HCT116 (cell line): Measurements from ENCODE around the gene CTBP1. TPM values are rescaled to one million over a fixed set of nuclear protein-coding genes. Genes with fewer than 3 reads are reported as not detected.

ENCODE experiments used
- ATAC-seq: fragments of 200-7000 bp; cut with Tn5 transposase; 2 replicates; pipeline ENCODE4 v1.9.1; 2020; ENCODE audit warnings: mild to moderate bottlenecking, moderate library complexity
- BruUV-seq: library from RNA; stranded (reverse); fragments of 400-500 nt; replicated peaks from 2 replicates; lab custom pipeline; 2021; lab: Mats Ljungman, UMichigan
- CTCF ChIA-PET: fragments of 300-600 bp; sonication (Branson Sonifier 250); formaldehyde crosslinking; loops from one replicate; lab custom pipeline; 2021; ENCODE audit warnings: antibody characterized with exemption; lab: Charles Lee
- POLR2A ChIA-PET: fragments of 300-600, 350-600 bp; sonication (Branson Sonifier 250); formaldehyde crosslinking; loops from one replicate; lab custom pipeline; 2021; ENCODE audit warnings: antibody characterized with exemption; lab: Charles Lee
- RAD21 ChIA-PET, 2 experiments: fragments of 300-600 bp; sonication (Branson Sonifier 250); formaldehyde crosslinking; loops; one replicate each; lab custom pipeline; 2023; ENCODE audit warnings: low total read pairs in 2 of 2; ENCODE audit not compliant: uncharacterized antibody in 2 of 2, unreplicated experiment in 2 of 2, low non-redundant PET in 1 of 2; lab: Charles Lee
- DNase-seq: peaks from one replicate; pipeline ENCODE4 v3.0.0-alpha.2; 2010; ENCODE audit warnings: low read depth, low spot score
- H2AFZ ChIP-seq: fragments of 200-600 bp; shearing (Covaris generic), sonication (generic); 2 replicates; pipeline ENCODE4 v1.6.1; 2017; ENCODE audit warnings: low read depth, mixed run types, mixed read lengths, antibody characterized with exemption, low read length; ENCODE audit not compliant: poor library complexity, severe bottlenecking
- H3K27ac ChIP-seq: 2 replicates; pipeline ENCODE4 v1.5.1; 2012; ENCODE audit warnings: low read depth, low read length
- H3K27me3 ChIP-seq: fragments of 200-600 bp; sonication (generic); 2 replicates; pipeline ENCODE4 v1.6.1; 2016; ENCODE audit warnings: mixed run types, low read length, mixed read lengths; ENCODE audit not compliant: insufficient read depth
- H3K36me3 ChIP-seq, 2 experiments: fragments of 200-500 bp in 1 of 2; fragments of 200-600 bp in 1 of 2; sonication (Bioruptor generic) in 1 of 2; sonication (generic) in 1 of 2; 2 replicates each; pipeline versions ENCODE4 v1.5.1 to v1.6.1; 2014 to 2016; ENCODE audit warnings: low read length in 2 of 2, inconsistent platforms in 1 of 2, mixed read lengths in 1 of 2, mixed run types in 1 of 2; ENCODE audit not compliant: insufficient read depth in 2 of 2, control insufficient read depth in 1 of 2
- H3K4me1 ChIP-seq, 2 experiments: fragments of 200-600 bp in 1 of 2; sonication (generic) in 1 of 2; 2 replicates each; pipeline versions ENCODE4 v1.5.1 to v1.6.1; 2012 to 2017; ENCODE audit warnings: low read length in 2 of 2, inconsistent platforms in 1 of 2, mild to moderate bottlenecking in 1 of 2, mixed read lengths in 1 of 2, mixed run types in 1 of 2, moderate library complexity in 1 of 2; ENCODE audit not compliant: insufficient read depth in 2 of 2, control insufficient read depth in 1 of 2
- H3K4me2 ChIP-seq: fragments of 200-600 bp; sonication (generic); 2 replicates; pipeline ENCODE4 v1.6.1; 2017; ENCODE audit warnings: mixed run types, low read length, mixed read lengths
- H3K4me3 ChIP-seq, 2 experiments: fragments of 200-600 bp in 1 of 2; sonication (generic) in 1 of 2; replicated peaks in 1 of 2; 2 replicates each; pipeline ENCODE4 v1.5.1; 2011 to 2016; ENCODE audit warnings: low read length in 2 of 2, control low read depth in 1 of 2, low read depth in 1 of 2, mild to moderate bottlenecking in 1 of 2, mixed read lengths in 1 of 2, mixed run types in 1 of 2
- H3K79me2 ChIP-seq: fragments of 200-600 bp; sonication (generic); 2 replicates; pipeline ENCODE4 v1.6.1; 2017; ENCODE audit warnings: mild to moderate bottlenecking, mixed run types, low read length, moderate library complexity, mixed read lengths; ENCODE audit not compliant: insufficient read depth
- H3K9ac ChIP-seq: fragments of 200-600 bp; sonication (generic); 2 replicates; pipeline ENCODE4 v1.6.1; 2016; ENCODE audit warnings: low read length, mixed read lengths
- H3K9me2 ChIP-seq: fragments of 200-600 bp; sonication (generic), shearing (Covaris generic); 2 replicates; pipeline ENCODE4 v1.6.1; 2017; ENCODE audit warnings: mixed run types, mild to moderate bottlenecking, moderate library complexity; ENCODE audit not compliant: insufficient read depth
- H3K9me3 ChIP-seq, 2 experiments: fragments of 200-500 bp in 1 of 2; fragments of 200-600 bp in 1 of 2; sonication (Bioruptor generic) in 1 of 2; sonication (generic) in 1 of 2; 2 replicates each; pipeline ENCODE4 v1.6.1; 2014 to 2017; ENCODE audit warnings: low read length in 2 of 2, mixed read lengths in 2 of 2, inconsistent platforms in 1 of 2, low read depth in 1 of 2, mild to moderate bottlenecking in 1 of 2, mixed run types in 1 of 2, moderate library complexity in 1 of 2; ENCODE audit not compliant: control insufficient read depth in 1 of 2, insufficient read depth in 1 of 2
- H4K20me1 ChIP-seq: fragments of 200-600 bp; sonication (generic), shearing (Covaris generic); 2 replicates; pipeline ENCODE4 v1.6.1; 2017; ENCODE audit warnings: mixed run types, mild to moderate bottlenecking, moderate library complexity; ENCODE audit not compliant: insufficient read depth
- ATF3 ChIP-seq: IDR thresholded peaks from 2 replicates; pipeline ENCODE4 v1.6.1; 2012
- EZH2 ChIP-seq: fragments of 200-600 bp; sonication (generic); IDR thresholded peaks from 2 replicates; pipeline ENCODE4 v1.6.1; 2017; ENCODE audit warnings: antibody characterized with exemption, mixed run types
- EZH2phosphoT487 ChIP-seq: fragments of 200-600 bp; IDR thresholded peaks from 2 replicates; pipeline ENCODE4 v1.6.1; 2018; ENCODE audit warnings: antibody characterized with exemption, borderline replicate concordance
- FOSL1 ChIP-seq: IDR thresholded peaks from 2 replicates; pipeline ENCODE4 v1.6.1; 2012; ENCODE audit warnings: low read depth
- MAX ChIP-seq: IDR thresholded peaks from 2 replicates; pipeline ENCODE4 v1.6.1; 2012
- POLR2A ChIP-seq: IDR thresholded peaks from 2 replicates; pipeline ENCODE4 v1.7.0; 2011; ENCODE audit warnings: borderline replicate concordance; ENCODE audit not compliant: insufficient read depth, insufficient read length; ENCODE audit errors: extremely low read depth
- POLR2AphosphoS5 ChIP-seq: IDR thresholded peaks from 2 replicates; pipeline ENCODE4 v1.6.1; 2011; ENCODE audit warnings: mild to moderate bottlenecking, low read depth, low read length, moderate library complexity
- SP1 ChIP-seq: IDR thresholded peaks from 2 replicates; pipeline ENCODE4 v1.6.1; 2012; ENCODE audit warnings: low read depth
- TCF7L2 ChIP-seq: IDR thresholded peaks from 2 replicates; pipeline ENCODE4 v1.7.0; 2011; ENCODE audit warnings: borderline replicate concordance, inconsistent platforms; ENCODE audit not compliant: insufficient read depth, insufficient read length; ENCODE audit errors: extremely low read depth
- YY1 ChIP-seq: IDR thresholded peaks from 2 replicates; pipeline ENCODE4 v1.6.1; 2011; ENCODE audit warnings: low read length, low read depth, moderate library complexity, mild to moderate bottlenecking; ENCODE audit not compliant: insufficient replicate concordance; ENCODE audit errors: extremely low read depth
- ZBTB33 ChIP-seq: IDR thresholded peaks from 2 replicates; pipeline ENCODE4 v1.6.1; 2011; ENCODE audit warnings: mild to moderate bottlenecking, low read length, moderate library complexity; ENCODE audit not compliant: insufficient replicate concordance; ENCODE audit errors: extremely low read depth
- intact Hi-C: fragments of 100-400 bp; cut with micrococcal nuclease; formaldehyde crosslinking; loops from 2 replicates; pipeline ENCODE4 v1.10.0; 2022
- total RNA-seq: library from RNA; stranded (reverse); gene quantifications from one replicate; pipeline ENCODE4 v1.2.1, GENCODE V29; 2021; ENCODE audit not compliant: unreplicated experiment

Gene CTBP1
- total RNA-seq, 1 experiment from 2014 or later, result 175 TPM

GRCh38 chr4:1250921-1251772 is 2.2 kb upstream of the CTBP1 start:
- Histone ChIP-seq H3K9ac (no peak overlapping the region), H3K4me2 (no peak overlapping the region), H3K36me3 (0 out of 4 replicates have a peak, but pooled peaks cover 0 to 5% of the 10 kb centered on the region in 2 experiments), H3K79me2 (peaks cover 29% of the 10 kb centered on the region), H2AFZ (no peak overlapping the region), H3K4me1 (peaks cover 16 to 23% of the 10 kb centered on the region in 2 experiments), H4K20me1 (no peaks in the 10 kb centered on the region), H3K9me2 (no peaks in the 10 kb centered on the region), H3K4me3 (no peak overlapping the region), H3K27ac (no peak overlapping the region), H3K9me3 (peaks cover 0 to 5% of the 10 kb centered on the region in 2 experiments; a peak in 1 of 4 replicates), H3K27me3 (no peaks in the 10 kb centered on the region)
- DNase-seq, result no peak
- no peak for ATAC-seq
- POLR2A ChIA-PET, result interaction anchor here (1.1 kb wide), 1 partner anchor 96 kb away, joined by 3 read pairs; the partner anchor contains the start of gene UVSSA
- RAD21 ChIA-PET, result no interaction called here
- BruUV-seq, result no TSS peak
- intact Hi-C loops, result no loop called here
- CTCF ChIA-PET, result no interaction called here
- TF ChIP-seq SP1 (no peak), FOSL1 (no peak), TCF7L2 (no peak), POLR2A (no peak), YY1 (no peak), ZBTB33 (no peak), ATF3 (no peak), POLR2AphosphoS5 (no peak), EZH2phosphoT487 (no peak), MAX (no peak), EZH2 (no peak)
